Fibroblast of the aortic adventitia (primary cell): ENCODE measurements around the gene TAF5L. TPM values are rescaled to one million over a fixed set of nuclear protein-coding genes. Genes with fewer than 3 reads are reported as not detected.
"Not testable (repeated sequence)": the region's sequence is repeated elsewhere in the genome, so short reads cannot be mapped to it uniquely, and the experiment has no call there.

Source experiments
- DNase-seq: peaks from one replicate; pipeline ENCODE4 v3.0.0-alpha.2; 2010; ENCODE audit warnings: low read depth
- H3K4me3 ChIP-seq: 2 replicates; pipeline ENCODE4 v1.5.1; 2011; ENCODE audit warnings: low read depth, mild to moderate bottlenecking, control low read depth, low read length, moderate library complexity
- total RNA-seq: library from RNA; depleted of rRNA; stranded (reverse); fragments of >200 nt; gene quantifications from 2 replicates; pipeline ENCODE4 v1.2.3, GENCODE V29; 2012; ENCODE audit warnings: low replicate concordance
- TF ChIP-seq, protein P1 (sequence below): IDR thresholded peaks from 2 replicates; pipeline ENCODE4 v1.5.1; 2011; ENCODE audit warnings: mild to moderate bottlenecking, low read length, control low read depth, inconsistent platforms; ENCODE audit not compliant: insufficient read depth

TAF5L gene
- total RNA-seq, 1 donor: 14.3 TPM

DNA sequence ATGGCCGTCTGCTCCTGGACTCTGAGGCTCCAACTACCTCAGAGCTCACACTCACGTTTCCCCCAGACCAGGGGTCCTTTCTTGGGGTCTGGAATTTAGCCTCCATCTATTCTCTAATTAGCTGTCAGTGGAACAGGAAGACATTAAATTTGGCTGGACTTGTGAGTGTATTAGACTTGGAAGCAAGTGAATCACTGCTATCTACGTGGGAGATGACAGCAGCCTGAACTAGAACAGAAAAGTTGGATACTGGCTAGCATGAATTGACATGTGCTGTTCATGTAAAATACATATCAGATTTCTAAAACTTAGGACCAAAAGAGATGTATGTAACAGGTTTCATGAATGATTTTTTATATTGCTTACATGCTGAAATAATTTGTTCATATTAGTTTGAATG is 28.0 kb downstream of the TAF5L start:
- peak; percentile 23 for DNase-seq
- no peak overlapping the region for H3K4me3 ChIP-seq
- TF ChIP-seq, protein P1, sequence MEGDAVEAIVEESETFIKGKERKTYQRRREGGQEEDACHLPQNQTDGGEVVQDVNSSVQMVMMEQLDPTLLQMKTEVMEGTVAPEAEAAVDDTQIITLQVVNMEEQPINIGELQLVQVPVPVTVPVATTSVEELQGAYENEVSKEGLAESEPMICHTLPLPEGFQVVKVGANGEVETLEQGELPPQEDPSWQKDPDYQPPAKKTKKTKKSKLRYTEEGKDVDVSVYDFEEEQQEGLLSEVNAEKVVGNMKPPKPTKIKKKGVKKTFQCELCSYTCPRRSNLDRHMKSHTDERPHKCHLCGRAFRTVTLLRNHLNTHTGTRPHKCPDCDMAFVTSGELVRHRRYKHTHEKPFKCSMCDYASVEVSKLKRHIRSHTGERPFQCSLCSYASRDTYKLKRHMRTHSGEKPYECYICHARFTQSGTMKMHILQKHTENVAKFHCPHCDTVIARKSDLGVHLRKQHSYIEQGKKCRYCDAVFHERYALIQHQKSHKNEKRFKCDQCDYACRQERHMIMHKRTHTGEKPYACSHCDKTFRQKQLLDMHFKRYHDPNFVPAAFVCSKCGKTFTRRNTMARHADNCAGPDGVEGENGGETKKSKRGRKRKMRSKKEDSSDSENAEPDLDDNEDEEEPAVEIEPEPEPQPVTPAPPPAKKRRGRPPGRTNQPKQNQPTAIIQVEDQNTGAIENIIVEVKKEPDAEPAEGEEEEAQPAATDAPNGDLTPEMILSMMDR: no peak

DNA sequence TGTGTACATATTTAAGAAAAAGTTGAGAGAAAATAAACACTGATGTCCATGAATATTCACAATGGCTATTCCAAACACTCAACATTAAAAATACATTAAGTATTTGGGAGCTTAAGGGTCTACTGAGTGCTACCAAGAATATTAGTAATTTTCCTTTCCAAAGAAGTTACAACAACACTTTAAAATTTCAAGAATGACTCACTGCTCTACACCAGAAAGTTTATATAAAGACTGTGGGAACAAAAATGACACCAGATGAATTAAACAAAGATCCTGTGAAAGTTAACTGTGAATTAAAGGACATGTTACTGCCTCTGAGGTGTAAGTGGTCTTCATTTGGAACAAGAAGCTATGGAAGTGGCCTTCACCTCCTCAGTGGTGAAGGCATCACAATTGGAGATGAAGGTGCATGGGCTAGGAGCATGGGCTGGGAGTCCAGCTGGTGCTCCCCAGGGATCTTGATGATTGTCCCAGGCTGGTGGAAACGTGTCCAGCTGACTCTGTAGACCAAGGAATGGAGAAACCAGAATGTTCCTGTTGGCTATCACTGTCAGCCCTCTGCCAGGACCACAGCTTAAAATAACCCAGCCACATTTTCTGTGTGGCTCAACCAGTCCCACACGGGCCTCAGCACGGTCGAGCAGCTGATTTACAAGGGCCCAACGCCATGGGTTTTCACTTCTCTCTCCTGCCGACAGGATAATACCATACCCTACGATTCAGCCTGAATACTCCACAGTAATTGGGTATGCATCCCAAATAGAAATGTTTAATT is 28.8 kb downstream of the TAF5L start:
- H3K4me3 ChIP-seq: no peak overlapping the region
- TF ChIP-seq, protein P1: peak; percentile 25
- DNase-seq: peak; percentile 74

DNA sequence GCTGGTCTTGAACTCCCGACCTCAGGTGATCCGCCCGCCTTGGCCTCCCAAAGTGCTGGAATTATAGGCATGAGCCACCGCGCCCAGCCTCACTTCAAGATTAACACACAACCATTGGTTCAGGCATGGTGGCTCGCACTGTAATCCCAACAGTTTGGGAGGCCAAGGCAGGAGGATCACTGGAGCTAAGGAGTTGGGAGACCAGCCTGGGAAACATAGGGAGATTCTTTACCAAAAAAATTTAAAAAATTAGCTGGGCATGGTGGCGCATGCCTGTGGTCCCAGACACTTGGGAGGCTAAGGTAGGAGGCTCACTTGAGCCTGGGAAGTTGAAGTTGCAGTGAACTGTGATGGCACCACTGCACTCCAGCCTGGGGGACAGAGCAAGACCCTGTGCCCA is 30.0 kb downstream of the TAF5L start:
- H3K4me3 ChIP-seq, DNase-seq: not testable (repeated sequence)

GRCh38 chr1:229594227-229595008 is 31.5 kb downstream of the TAF5L start:
- H3K4me3 ChIP-seq: no peak overlapping the region
- no peak for DNase-seq
- TF ChIP-seq, protein P1: no peak

- DNase-seq: no peak
- TF ChIP-seq, protein P1: no peak
- H3K4me3 ChIP-seq: no peak overlapping the region
These were observed 32.1 kb downstream of the TAF5L start for GRCh38 chr1:229593800-229594199.

DNA sequence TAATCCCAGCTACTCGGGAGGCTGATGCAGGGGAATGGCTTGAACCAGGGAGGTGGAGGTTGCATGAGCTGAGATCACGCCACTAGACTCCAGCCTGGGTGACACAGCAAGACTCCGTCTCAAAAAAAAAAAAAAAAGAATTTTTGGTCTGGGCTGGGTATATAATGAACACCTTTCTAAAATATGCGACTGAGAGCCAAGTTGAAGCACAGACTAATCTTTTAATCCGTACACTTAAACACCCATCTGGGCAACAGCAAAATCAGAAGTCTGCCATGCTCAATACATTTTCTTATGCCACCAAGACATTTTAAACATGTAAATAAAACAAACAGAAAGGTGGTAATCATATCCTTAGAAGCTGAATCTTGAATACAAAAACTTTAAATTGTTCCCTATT is 35.8 kb downstream of the TAF5L start:
- TF ChIP-seq, protein P1: no peak
- DNase-seq: no peak

DNA sequence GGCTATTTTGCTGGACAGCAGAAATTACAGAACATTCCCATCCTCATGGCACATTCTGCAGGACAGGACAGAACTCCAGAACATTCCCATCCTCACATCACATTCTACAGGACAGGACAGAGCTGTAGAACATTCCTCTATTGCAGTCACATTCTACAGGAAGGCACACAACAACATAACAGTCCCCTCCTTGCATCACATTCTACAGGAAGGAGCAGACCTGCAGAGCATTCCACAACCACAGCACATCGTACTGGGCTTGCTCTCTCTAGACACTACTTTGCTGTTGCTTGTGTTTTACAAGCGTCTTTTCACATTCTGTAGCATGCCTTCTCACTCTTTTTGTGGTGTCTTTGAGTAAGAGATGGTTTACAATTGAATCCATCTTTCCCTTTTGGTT is 40.6 kb downstream of the TAF5L start:
- TF ChIP-seq, protein P1: no peak
- DNase-seq: no peak
- H3K4me3 ChIP-seq: no peak overlapping the region

More for the DNA sequence above, 35.8 kb downstream of the TAF5L start:
- no peak overlapping the region for H3K4me3 ChIP-seq
